Gastrocnemius medialis (tissue), 4 donors: Measurements from ENCODE around the gene CBX2.

ENCODE experiments used
- CTCF ChIP-seq, 5 experiments: fragments of 450-650 bp in 3 of 5; fragments of 200-600 bp in 2 of 5; sonication (generic) in 2 of 5; IDR thresholded peaks in 4 of 5; conservative IDR thresholded peaks in 1 of 5; 1 replicate in 4 of 5; 2 replicates in 1 of 5; pipeline ENCODE4 v1.5.1; 2016 to 2019; ENCODE audit warnings: antibody characterized with exemption in 5 of 5, mild to moderate bottlenecking in 3 of 5, moderate library complexity in 3 of 5
- POLR2A ChIP-seq, 2 donors: fragments of 450-650 bp; IDR thresholded peaks; one replicate each; pipeline ENCODE4 v1.6.1; 2017; ENCODE audit warnings: antibody characterized with exemption in 2 of 2, mild to moderate bottlenecking in 2 of 2, moderate library complexity in 2 of 2

- TF ChIP-seq CTCF (IDR thresholded peaks at IDR 0.05 in 4 of 5, conservative IDR thresholded peaks at IDR 0.05 in 1 of 5) (no peak), POLR2A (IDR thresholded peaks at IDR 0.05) (no peak)
Measured at GRCh38 chr17:79737922-79738578, 39.9 kb upstream of the CBX2 start.
